GM18520 (cell line): Measurements from ENCODE around the gene SLC2A11.
"Not testable (repeated sequence)": the region's sequence is repeated elsewhere in the genome, so short reads cannot be mapped to it uniquely, and the experiment has no call there.

ENCODE experiments used
- ATAC-seq: cut with Tn5 transposase; IDR thresholded peaks from one replicate; pipeline ENCODE4 v1.9.1; 2021; ENCODE audit not compliant: unreplicated experiment

The SLC2A11 gene

GRCh38 chr22:23845265-23846080, 12.2 kb upstream of the SLC2A11 start:
- no peak for ATAC-seq

- no peak for ATAC-seq
Observed at GRCh38 chr22:23846081-23846469, 11.6 kb upstream of the SLC2A11 start.

GRCh38 chr22:23847310-23847920, 10.3 kb upstream of the SLC2A11 start:
- no peak for ATAC-seq

- ATAC-seq = no peak
Observed at GRCh38 chr22:23847991-23848864, 9.4 kb upstream of the SLC2A11 start.

- peak; percentile 40 for ATAC-seq
Observed at GRCh38 chr22:23849009-23850006, 8.4 kb upstream of the SLC2A11 start.

GRCh38 chr22:23850136-23850611, 7.5 kb upstream of the SLC2A11 start:
- ATAC-seq = no peak

GRCh38 chr22:23856721-23857605, 712 bp upstream of the SLC2A11 start:
- no peak for ATAC-seq

GRCh38 chr22:23858484-23858815, 775 bp downstream of the SLC2A11 start:
- no peak for ATAC-seq

- ATAC-seq = no peak
Observed at GRCh38 chr22:23859201-23859600, 1.5 kb downstream of the SLC2A11 start.

GRCh38 chr22:23860187-23860586, 2.5 kb downstream of the SLC2A11 start:
- not testable (repeated sequence) for ATAC-seq

- ATAC-seq = no peak
Observed at GRCh38 chr22:23862103-23862502, 4.4 kb downstream of the SLC2A11 start.

GRCh38 chr22:23864499-23865154, 7.0 kb downstream of the SLC2A11 start:
- not testable (repeated sequence) for ATAC-seq

- no peak for ATAC-seq
Observed at GRCh38 chr22:23868580-23868979, 10.9 kb downstream of the SLC2A11 start.

GRCh38 chr22:23874871-23875270, 17.2 kb downstream of the SLC2A11 start:
- ATAC-seq = no peak

GRCh38 chr22:23875801-23876200, 18.1 kb downstream of the SLC2A11 start:
- no peak for ATAC-seq

GRCh38 chr22:23877566-23877965, 19.9 kb downstream of the SLC2A11 start:
- ATAC-seq = no peak

- ATAC-seq = no peak
Observed at GRCh38 chr22:23878219-23878618, 20.5 kb downstream of the SLC2A11 start.

GRCh38 chr22:23882370-23882769, 24.7 kb downstream of the SLC2A11 start:
- ATAC-seq = no peak

- ATAC-seq = no peak
Observed at GRCh38 chr22:23883658-23884057, 26.0 kb downstream of the SLC2A11 start.
